HG02759 (cell line): ENCODE results near the gene CEBPG.

Source experiments
- ATAC-seq: cut with Tn5 transposase; IDR thresholded peaks from one replicate; pipeline ENCODE4 v1.9.1; 2021; ENCODE audit warnings: mild to moderate bottlenecking, moderate library complexity; ENCODE audit not compliant: unreplicated experiment

Gene CEBPG

GRCh38 chr19:33418871-33419787 is 45.6 kb downstream of the CEBPG start:
- ATAC-seq = no peak

GRCh38 chr19:33419788-33420130 is 46.2 kb downstream of the CEBPG start:
- no peak for ATAC-seq

- ATAC-seq = no peak
Observed at GRCh38 chr19:33420821-33421220, 47.3 kb downstream of the CEBPG start.

GRCh38 chr19:33421368-33421767 is 47.9 kb downstream of the CEBPG start:
- no peak for ATAC-seq

- ATAC-seq = no peak
Observed at GRCh38 chr19:33422369-33423180, 49.1 kb downstream of the CEBPG start.

GRCh38 chr19:33424181-33424580 is 50.7 kb downstream of the CEBPG start:
- ATAC-seq = no peak

GRCh38 chr19:33426621-33427361 is 53.3 kb downstream of the CEBPG start:
- no peak for ATAC-seq

GRCh38 chr19:33427801-33428626 is 54.5 kb downstream of the CEBPG start:
- no peak for ATAC-seq

GRCh38 chr19:33428627-33429125 is 55.2 kb downstream of the CEBPG start:
- no peak for ATAC-seq

GRCh38 chr19:33429891-33430673 is 56.6 kb downstream of the CEBPG start:
- ATAC-seq = no peak

GRCh38 chr19:33430674-33431277 is 57.3 kb downstream of the CEBPG start:
- no peak for ATAC-seq

- ATAC-seq = no peak
Observed at GRCh38 chr19:33432015-33432414, 58.5 kb downstream of the CEBPG start.
